Activated effector memory CD4-positive, alpha-beta T cell treated with anti-CD3 and anti-CD28 coated beads, Interleukin-2, amount 50 U/mL, for 16 hours (primary cell): ENCODE data around the gene XPNPEP2.
"Not testable (repeated sequence)": the region's sequence is repeated elsewhere in the genome, so short reads cannot be mapped to it uniquely, and the experiment has no call there.

ENCODE experiments used
- DNase-seq: peaks from one replicate; pipeline ENCODE4 v3.0.0-alpha.2; 2020

The XPNPEP2 gene

GRCh38 chrX:129719931-129720530 is 18.7 kb upstream of the XPNPEP2 start:
- no peak for DNase-seq

- no peak for DNase-seq
Observed at GRCh38 chrX:129720741-129721140, 18.0 kb upstream of the XPNPEP2 start.

- DNase-seq, result no peak
Observed at GRCh38 chrX:129721414-129721813, 17.4 kb upstream of the XPNPEP2 start.

- no peak for DNase-seq
Observed at GRCh38 chrX:129721870-129722269, 16.9 kb upstream of the XPNPEP2 start.

- no peak for DNase-seq
Observed at GRCh38 chrX:129723511-129723910, 15.3 kb upstream of the XPNPEP2 start.

- DNase-seq, result no peak
Observed at GRCh38 chrX:129724754-129725153, 14.0 kb upstream of the XPNPEP2 start.

- peak; percentile 69 for DNase-seq
Observed at GRCh38 chrX:129726307-129727111, 12.3 kb upstream of the XPNPEP2 start.

- DNase-seq, result no peak
Observed at GRCh38 chrX:129728061-129728460, 10.7 kb upstream of the XPNPEP2 start.

GRCh38 chrX:129731228-129731627 is 7.6 kb upstream of the XPNPEP2 start:
- no peak for DNase-seq

- no peak for DNase-seq
Observed at GRCh38 chrX:129732857-129733256, 5.9 kb upstream of the XPNPEP2 start.

GRCh38 chrX:129733335-129733734 is 5.4 kb upstream of the XPNPEP2 start:
- no peak for DNase-seq

GRCh38 chrX:129736491-129736890 is 2.3 kb upstream of the XPNPEP2 start:
- DNase-seq, result peak; percentile 64

- no peak for DNase-seq
Observed at GRCh38 chrX:129737916-129738315, 863 bp upstream of the XPNPEP2 start.

- DNase-seq, result no peak
Observed at GRCh38 chrX:129739578-129739977, 799 bp downstream of the XPNPEP2 start.

- DNase-seq, result no peak
Observed at GRCh38 chrX:129741880-129742758, 3.3 kb downstream of the XPNPEP2 start.

GRCh38 chrX:129742759-129743152 is 4.0 kb downstream of the XPNPEP2 start:
- not testable (repeated sequence) for DNase-seq

- DNase-seq, result no peak
Observed at GRCh38 chrX:129743821-129744220, 5.0 kb downstream of the XPNPEP2 start.

GRCh38 chrX:129744861-129745321 is 6.1 kb downstream of the XPNPEP2 start:
- DNase-seq, result peak; percentile 64

- no peak for DNase-seq
Observed at GRCh38 chrX:129746557-129747470, 8.0 kb downstream of the XPNPEP2 start.

GRCh38 chrX:129747533-129747932 is 8.8 kb downstream of the XPNPEP2 start:
- no peak for DNase-seq

- DNase-seq, result no peak
Observed at GRCh38 chrX:129748305-129748704, 9.5 kb downstream of the XPNPEP2 start.

- no peak for DNase-seq
Observed at GRCh38 chrX:129749069-129749468, 10.3 kb downstream of the XPNPEP2 start.
